GM12878 (cell line): ENCODE measurements around the gene ANKRD13B. TPM values are rescaled to one million over a fixed set of nuclear protein-coding genes. Genes with fewer than 3 reads are reported as not detected.

Experiments
- ATAC-seq: fragments of 200-7000 bp; cut with Tn5 transposase; 3 replicates; pipeline ENCODE4 v1.9.1; 2020; ENCODE audit warnings: mild to moderate bottlenecking, moderate library complexity
- BruUV-seq: library from RNA; stranded (reverse); fragments of 400-500 nt; replicated peaks from 2 replicates; lab custom pipeline; 2021; lab: Mats Ljungman, UMichigan
- CTCF ChIA-PET: fragments of 300-600 bp; sonication (Branson Sonifier 250); formaldehyde crosslinking; extraction: SDS; loops from one replicate; lab custom pipeline; 2021; ENCODE audit warnings: inconsistent platforms; lab: Yijun Ruan, JAX
- POLR2A ChIA-PET: fragments of 350-600 bp; formaldehyde crosslinking; extraction: SDS; loops from one replicate; lab custom pipeline; 2021; ENCODE audit warnings: inconsistent platforms; lab: Charles Lee
- RAD21 ChIA-PET: fragments of 300-600 bp; sonication (Branson Sonifier 250); formaldehyde crosslinking; loops from one replicate; lab custom pipeline; 2023; ENCODE audit warnings: antibody characterized with exemption; ENCODE audit not compliant: unreplicated experiment; lab: Charles Lee
- SMC1A ChIA-PET: fragments of 300-600 bp; sonication (Branson Sonifier 250); formaldehyde crosslinking; loops from one replicate; lab custom pipeline; 2023; ENCODE audit not compliant: unreplicated experiment, uncharacterized antibody; lab: Charles Lee
- DNase-seq: peaks from one replicate; pipeline ENCODE4 v3.0.0-alpha.2; 2011; ENCODE audit warnings: low read depth, low spot score
- FAIRE-seq: peaks from 3 replicates; lab custom pipeline; 2011; peaks lifted over from hg19 to GRCh38; lab: Jason Lieb, UNC
- H2AFZ ChIP-seq: 2 replicates; pipeline ENCODE4 v1.6.0; 2011; ENCODE audit warnings: low read depth, low read length, control low read depth; ENCODE audit not compliant: control insufficient read depth
- H3K27ac ChIP-seq: 2 replicates; pipeline ENCODE4 v1.5.1; 2011; ENCODE audit warnings: control low read depth; ENCODE audit not compliant: control insufficient read depth, insufficient read depth
- H3K27me3 ChIP-seq, 2 experiments: replicated peaks in 1 of 2; 2 replicates each; pipeline versions ENCODE4 v1.6.0 to v1.6.1; 2011; ENCODE audit warnings: low read length in 1 of 2; ENCODE audit not compliant: control insufficient read depth in 2 of 2, insufficient read depth in 2 of 2
- H3K36me3 ChIP-seq, 2 experiments: 2 replicates each; pipeline ENCODE4 v1.5.1; 2011; ENCODE audit warnings: low read length in 1 of 2; ENCODE audit not compliant: control insufficient read depth in 2 of 2, insufficient read depth in 2 of 2
- H3K4me1 ChIP-seq: 2 replicates; pipeline ENCODE4 v1.6.1; 2011; ENCODE audit warnings: mild to moderate bottlenecking, low read length, moderate library complexity, mixed read lengths; ENCODE audit not compliant: control insufficient read depth, insufficient read depth
- H3K4me2 ChIP-seq: 2 replicates; pipeline ENCODE4 v1.6.0; 2011; ENCODE audit warnings: control low read depth; ENCODE audit not compliant: control insufficient read depth, insufficient read depth
- H3K4me3 ChIP-seq: fragments of 200-600 bp; sonication (generic); 2 replicates; pipeline ENCODE4 v1.5.1; 2016
- H3K79me2 ChIP-seq: 2 replicates; pipeline ENCODE4 v1.6.0; 2011; ENCODE audit warnings: low read length; ENCODE audit not compliant: control insufficient read depth, insufficient read depth
- H3K9ac ChIP-seq: 2 replicates; pipeline ENCODE4 v1.8.0; 2011; ENCODE audit warnings: low read length, control low read depth, mixed read lengths; ENCODE audit not compliant: control insufficient read depth, insufficient read depth
- H3K9me3 ChIP-seq: replicated peaks from 3 replicates; pipeline ENCODE4 v1.5.1; 2011; ENCODE audit warnings: mild to moderate bottlenecking, low read length; ENCODE audit not compliant: control insufficient read depth, insufficient read depth
- H4K20me1 ChIP-seq: 2 replicates; pipeline ENCODE4 v1.6.0; 2011; ENCODE audit not compliant: control insufficient read depth, insufficient read depth
- ASH2L ChIP-seq: fragments of 300-600, 200-600 bp; sonication (generic); IDR thresholded peaks from 2 replicates; pipeline ENCODE4 v1.6.1; 2017; ENCODE audit warnings: low read depth, mild to moderate bottlenecking, borderline replicate concordance
- CEBPZ ChIP-seq: fragments of 150-350 bp; IDR thresholded peaks from 2 replicates; pipeline ENCODE4 v1.6.1; 2016; ENCODE audit warnings: low read depth, low read length
- IRF5 ChIP-seq: fragments of 450-650 bp; IDR thresholded peaks from 2 replicates; pipeline ENCODE4 v1.6.1; 2017; ENCODE audit warnings: borderline replicate concordance
- JUNB ChIP-seq: IDR thresholded peaks from 2 replicates; pipeline ENCODE4 v1.6.1; 2016; ENCODE audit warnings: antibody characterized with exemption, mild to moderate bottlenecking
- POU2F2 ChIP-seq: IDR thresholded peaks from 3 replicates; pipeline ENCODE4 v1.6.1; 2011; ENCODE audit warnings: low read depth, mild to moderate bottlenecking, low read length, borderline replicate concordance
- SUPT20H ChIP-seq: IDR thresholded peaks from 2 replicates; pipeline ENCODE4 v1.6.1; 2011; ENCODE audit warnings: low read depth, mild to moderate bottlenecking, low read length, moderate library complexity, borderline replicate concordance; ENCODE audit not compliant: control insufficient read depth
- ZNF207 ChIP-seq: fragments of 450-650 bp; IDR thresholded peaks from 2 replicates; pipeline ENCODE4 v1.6.1; 2014; ENCODE audit warnings: antibody characterized with exemption, mild to moderate bottlenecking, borderline replicate concordance
- WGBS: methylation state at CpG from one replicate; pipeline ENCODE4 v1.1.6; 2016; ENCODE audit warnings: low lambda C conversion rate; ENCODE audit not compliant: insufficient replicate concordance, insufficient coverage; ENCODE audit errors: missing lambda C conversion rate; 5-methylcytosine and 5-hydroxymethylcytosine counted together
- in situ Hi-C: fragments of 300-500 bp; cut with MboI; formaldehyde crosslinking; loops from 9 replicates; pipeline ENCODE4 v1.14.3; 2018; ENCODE audit warnings: mixed read lengths
- intact Hi-C: fragments of 100-400 bp; cut with micrococcal nuclease; formaldehyde crosslinking; loops from one replicate; pipeline ENCODE4 v1.14.2; 2022; ENCODE audit not compliant: unreplicated experiment
- polyA plus RNA-seq, 11 experiments: library from polyadenylated mRNA; depleted of rRNA in 4 of 11; unstranded in 6 of 11; stranded (reverse) in 5 of 11; fragments of >200 nt; fragmentation: Nextera tagmentation in 4 of 11; fragmentation: Illumina TruSeq in 1 of 11; extraction: Ambion mirVana in 4 of 11; extraction: Trizol in 1 of 11; gene quantifications; 1 replicate in 1 of 11; 2 replicates in 10 of 11; pipeline versions ENCODE4 v1.2.1 to v1.2.3, GENCODE V29; 2011 to 2016; ENCODE audit warnings: inconsistent platforms in 2 of 11, missing spikeins in 2 of 11, low read depth in 1 of 11
- total RNA-seq, 4 experiments: library from RNA; depleted of rRNA in 3 of 4; stranded (reverse); fragments of >200 nt in 3 of 4; fragmentation: Illumina TruSeq in 1 of 4; extraction: Trizol in 1 of 4; gene quantifications; 2 replicates each; pipeline versions ENCODE4 v1.2.1 to v1.2.3, GENCODE V29; 2013 to 2021

The ANKRD13B gene
- total and polyA plus RNA-seq, 10 of the 15 experiments (the other 5 are each of a cell fraction or from before 2014, with no cell fraction given) = 0.18 to 15.0 (median 2.8) TPM

- H3K4me2 ChIP-seq = no peak overlapping the region
- POLR2A ChIA-PET = interaction anchor here (1.0 kb wide), 1 partner anchor 14 kb away, joined by 4 read pairs; no protein-coding TSS in a partner anchor
- TF ChIP-seq SUPT20H = no peak
- no peak for TF ChIP-seq IRF5
- TF ChIP-seq JUNB = no peak
- no peak for TF ChIP-seq ASH2L
- no peak for TF ChIP-seq CEBPZ
- no peak for TF ChIP-seq POU2F2
- TF ChIP-seq ZNF207 = no peak
- in situ Hi-C loops = no loop called here
- no peaks in the 10 kb centered on the region for H3K9me3 ChIP-seq
- intact Hi-C loops = no loop called here
- no peak overlapping the region for H3K9ac ChIP-seq
- RAD21 ChIA-PET = interaction anchor here (1.0 kb wide), 1 partner anchor 205 kb away, joined by 3 read pairs; no protein-coding TSS in a partner anchor
- WGBS = 88% methylated on average over 17 of the region's 17 CpGs
- no peaks in the 10 kb centered on the region for H4K20me1 ChIP-seq
- no peak for ATAC-seq
- H2AFZ ChIP-seq = no peak overlapping the region
- FAIRE-seq = no peak
- H3K27me3 ChIP-seq = no peaks in the 10 kb centered on the region
- CTCF ChIA-PET = interaction anchor here (0.8 to 1.1 kb wide), 4 partner anchors 17 to 43 kb away, joined by 3 read pairs; no protein-coding TSS in a partner anchor
- DNase-seq = no peak
- BruUV-seq = TSS peak; percentile 59
- SMC1A ChIA-PET = no interaction called here
- no peak overlapping the region for H3K27ac ChIP-seq
- H3K79me2 ChIP-seq = no peaks in the 10 kb centered on the region
- H3K4me1 ChIP-seq = 0 out of 2 replicates have a peak, but pooled peaks cover 4% of the 10 kb centered on the region
- no peak overlapping the region for H3K4me3 ChIP-seq
- peaks cover 2 to 19% of the 10 kb centered on the region in 2 experiments; a peak in 2 of 4 replicates for H3K36me3 ChIP-seq
These were observed 18.0 kb upstream of the ANKRD13B start for GRCh38 chr17:29574732-29575510.
